PC-3 (cell line): Measurements from ENCODE around the gene DHX30. TPM values are rescaled to one million over a fixed set of nuclear protein-coding genes. Genes with fewer than 3 reads are reported as not detected.
A peak's percentile ranks its signal among the peaks of the same experiment; 100 is the strongest.

Experiments used
- ATAC-seq: fragments of 200-7000 bp; cut with Tn5 transposase; 2 replicates; pipeline ENCODE4 v1.9.1; 2020; ENCODE audit warnings: mild to moderate bottlenecking, moderate library complexity
- BruUV-seq: library from RNA; stranded (reverse); fragments of 400-500 nt; replicated peaks from 2 replicates; lab custom pipeline; 2021; lab: Mats Ljungman, UMichigan
- CTCF ChIA-PET: fragments of 300-600 bp; sonication (Branson Sonifier 250); formaldehyde crosslinking; loops from one replicate; lab custom pipeline; 2022; ENCODE audit warnings: antibody characterized with exemption; lab: Charles Lee
- POLR2A ChIA-PET: fragments of 300-600 bp; sonication (Branson Sonifier 250); formaldehyde crosslinking; loops from one replicate; lab custom pipeline; 2022; ENCODE audit warnings: antibody characterized with exemption; ENCODE audit not compliant: unreplicated experiment; lab: Charles Lee
- DNase-seq: peaks from one replicate; pipeline ENCODE4 v3.0.0-alpha.2; 2015
- H2AFZ ChIP-seq: fragments of 300-600 bp; sonication (generic); 2 replicates; pipeline ENCODE4 v1.6.0; 2016; ENCODE audit warnings: antibody characterized with exemption, low read length
- H3F3A ChIP-seq: fragments of 300-600 bp; sonication (generic); one replicate; pipeline ENCODE4 v1.6.0; 2017; ENCODE audit warnings: antibody characterized with exemption, low read length, control low read depth, mild to moderate bottlenecking; ENCODE audit not compliant: unreplicated experiment
- H3K27ac ChIP-seq: fragments of 300-600 bp; sonication (generic); 2 replicates; pipeline ENCODE4 v1.5.1; 2016; ENCODE audit warnings: mild to moderate bottlenecking, low read length
- H3K27me3 ChIP-seq: fragments of 300-600 bp; sonication (generic); 2 replicates; pipeline ENCODE4 v1.6.1; 2016; ENCODE audit warnings: low read length, mixed read lengths
- H3K36me3 ChIP-seq: fragments of 300-600 bp; sonication (generic); 2 replicates; pipeline ENCODE4 v1.6.1; 2016; ENCODE audit warnings: low read depth, mixed run types, low read length, mixed read lengths
- H3K4me1 ChIP-seq: fragments of 300-600 bp; sonication (generic); 2 replicates; pipeline ENCODE4 v1.5.1; 2016; ENCODE audit warnings: low read length; ENCODE audit not compliant: insufficient read depth
- H3K4me2 ChIP-seq: fragments of 300-600 bp; sonication (generic); 2 replicates; pipeline ENCODE4 v1.6.0; 2016; ENCODE audit warnings: low read length
- H3K4me3 ChIP-seq: fragments of 300-600 bp; sonication (generic); 2 replicates; pipeline ENCODE4 v1.5.1; 2016; ENCODE audit warnings: mild to moderate bottlenecking, low read length, mixed read lengths
- H3K79me2 ChIP-seq: fragments of 300-600 bp; sonication (generic); 2 replicates; pipeline ENCODE4 v1.6.1; 2017; ENCODE audit warnings: low read length, mixed read lengths
- H3K9ac ChIP-seq: fragments of 300-600 bp; sonication (generic); 2 replicates; pipeline ENCODE4 v1.6.0; 2016; ENCODE audit warnings: mild to moderate bottlenecking, low read length
- H3K9me2 ChIP-seq: fragments of 300-600 bp; sonication (generic); replicated peaks from 2 replicates; pipeline ENCODE4 v1.6.1; 2016; ENCODE audit warnings: mixed run types, low read length, mixed read lengths
- H3K9me3 ChIP-seq: fragments of 300-600 bp; sonication (generic); 2 replicates; pipeline ENCODE4 v1.6.1; 2016; ENCODE audit warnings: low read length, mixed read lengths
- H4K20me1 ChIP-seq: fragments of 300-600 bp; sonication (generic); 2 replicates; pipeline ENCODE4 v1.6.1; 2016; ENCODE audit warnings: low read length, mixed read lengths
- EZH2 ChIP-seq: fragments of 300-600 bp; sonication (generic); IDR thresholded peaks from one replicate; pipeline ENCODE4 v1.6.1; 2017; ENCODE audit warnings: antibody characterized with exemption, mild to moderate bottlenecking, low read length; ENCODE audit not compliant: unreplicated experiment
- EZH2phosphoT487 ChIP-seq: fragments of 300-600 bp; sonication (generic); IDR thresholded peaks from 2 replicates; pipeline ENCODE4 v1.6.1; 2018; ENCODE audit warnings: mild to moderate bottlenecking, antibody characterized with exemption, low read length, borderline replicate concordance
- intact Hi-C: fragments of 100-400 bp; cut with micrococcal nuclease; formaldehyde crosslinking; loops from 2 replicates; pipeline ENCODE4 v1.9.0; 2023
- total RNA-seq: library from RNA; depleted of rRNA; stranded (reverse); fragments of >200 nt; gene quantifications from 2 replicates; pipeline ENCODE4 v1.2.3, GENCODE V29; 2014
- TF ChIP-seq, protein P1 (sequence below): fragments of 300-600 bp; sonication (generic); conservative IDR thresholded peaks from 2 replicates; pipeline ENCODE4 v1.5.1; 2017; ENCODE audit warnings: antibody characterized with exemption, low read depth, mild to moderate bottlenecking, low read length

Gene DHX30
- total RNA-seq, 1 experiment from 2014 or later: 152 TPM

DNA sequence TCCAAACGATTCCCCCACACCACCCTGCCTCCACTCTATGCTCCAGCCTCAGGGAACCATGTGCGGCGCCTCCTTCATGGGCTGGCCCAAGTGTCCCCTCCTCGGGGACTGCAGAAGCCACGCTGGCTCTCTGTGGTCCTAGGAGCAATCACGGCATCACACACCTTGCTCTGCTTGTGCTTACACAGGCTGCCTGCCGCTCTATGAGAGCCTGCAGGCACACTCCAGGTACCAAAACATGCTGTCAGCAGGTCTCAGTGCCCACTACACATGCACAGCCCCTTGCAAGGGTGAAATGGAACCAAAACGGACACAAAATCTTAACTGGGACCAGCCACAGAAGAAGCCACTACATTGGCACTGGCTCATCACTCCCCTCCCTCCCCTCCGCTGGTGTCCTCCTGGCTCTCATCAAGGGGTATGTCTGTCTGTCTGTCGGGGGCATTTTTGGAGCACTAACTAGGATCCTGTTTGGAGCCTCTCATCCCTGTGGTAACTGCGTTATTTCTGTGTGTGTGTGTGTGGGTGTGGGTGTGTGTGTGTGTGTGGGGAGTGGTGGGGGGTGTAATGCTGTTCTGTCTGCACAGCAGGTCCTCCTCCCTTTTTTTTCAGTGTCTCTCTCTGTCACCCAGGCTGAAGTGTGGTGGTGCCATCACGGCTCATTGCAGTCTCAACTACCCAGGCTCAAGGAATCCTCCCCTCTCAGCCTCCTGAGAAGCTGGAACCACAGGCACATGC is 60.6 kb downstream of the DHX30 start:
- peaks cover 29% of the 10 kb centered on the region for H3K36me3 ChIP-seq
- ChIA-PET CTCF (no interaction called here), POLR2A (no interaction called here)
- H3F3A ChIP-seq: no peaks in the 10 kb centered on the region
- H3K9ac ChIP-seq: no peak overlapping the region
- intact Hi-C loops: no loop called here
- ATAC-seq: no peak
- DNase-seq: no peak
- H3K79me2 ChIP-seq: no peaks in the 10 kb centered on the region
- H3K27me3 ChIP-seq: no peaks in the 10 kb centered on the region
- no peak overlapping the region for H2AFZ ChIP-seq
- no peak overlapping the region for H3K4me3 ChIP-seq
- H3K4me1 ChIP-seq: no peaks in the 10 kb centered on the region
- no peaks in the 10 kb centered on the region for H3K9me2 ChIP-seq
- H4K20me1 ChIP-seq: no peaks in the 10 kb centered on the region
- TF ChIP-seq, protein P1, sequence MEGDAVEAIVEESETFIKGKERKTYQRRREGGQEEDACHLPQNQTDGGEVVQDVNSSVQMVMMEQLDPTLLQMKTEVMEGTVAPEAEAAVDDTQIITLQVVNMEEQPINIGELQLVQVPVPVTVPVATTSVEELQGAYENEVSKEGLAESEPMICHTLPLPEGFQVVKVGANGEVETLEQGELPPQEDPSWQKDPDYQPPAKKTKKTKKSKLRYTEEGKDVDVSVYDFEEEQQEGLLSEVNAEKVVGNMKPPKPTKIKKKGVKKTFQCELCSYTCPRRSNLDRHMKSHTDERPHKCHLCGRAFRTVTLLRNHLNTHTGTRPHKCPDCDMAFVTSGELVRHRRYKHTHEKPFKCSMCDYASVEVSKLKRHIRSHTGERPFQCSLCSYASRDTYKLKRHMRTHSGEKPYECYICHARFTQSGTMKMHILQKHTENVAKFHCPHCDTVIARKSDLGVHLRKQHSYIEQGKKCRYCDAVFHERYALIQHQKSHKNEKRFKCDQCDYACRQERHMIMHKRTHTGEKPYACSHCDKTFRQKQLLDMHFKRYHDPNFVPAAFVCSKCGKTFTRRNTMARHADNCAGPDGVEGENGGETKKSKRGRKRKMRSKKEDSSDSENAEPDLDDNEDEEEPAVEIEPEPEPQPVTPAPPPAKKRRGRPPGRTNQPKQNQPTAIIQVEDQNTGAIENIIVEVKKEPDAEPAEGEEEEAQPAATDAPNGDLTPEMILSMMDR: no peak
- TF ChIP-seq EZH2 (no peak), EZH2phosphoT487 (no peak)
- no peak overlapping the region for H3K4me2 ChIP-seq
- BruUV-seq: no TSS peak
- H3K27ac ChIP-seq: no peak overlapping the region
- no peaks in the 10 kb centered on the region for H3K9me3 ChIP-seq

- Histone ChIP-seq H3K27ac (no peak overlapping the region), H2AFZ (no peak overlapping the region), H3K9ac (no peak overlapping the region), H3K9me2 (no peaks in the 10 kb centered on the region), H3K79me2 (no peaks in the 10 kb centered on the region), H3K9me3 (no peaks in the 10 kb centered on the region), H3K4me3 (no peak overlapping the region), H3K36me3 (peaks cover 38% of the 10 kb centered on the region), H3F3A (no peaks in the 10 kb centered on the region), H3K4me2 (no peak overlapping the region), H3K4me1 (no peaks in the 10 kb centered on the region), H3K27me3 (no peaks in the 10 kb centered on the region), H4K20me1 (no peaks in the 10 kb centered on the region)
- no TSS peak for BruUV-seq
- ChIA-PET POLR2A (no interaction called here), CTCF (interaction anchor here (0.8 kb wide), 1 partner anchor 287 kb away, joined by 3 read pairs; no protein-coding TSS in a partner anchor)
- ATAC-seq (peak; percentile 56), DNase-seq (no peak)
- TF ChIP-seq EZH2: no peak
- TF ChIP-seq EZH2phosphoT487: no peak
- TF ChIP-seq, protein P1: no peak
- intact Hi-C loops: loop anchor here (5.0 kb wide), 1 partner anchor 287 kb away; no protein-coding TSS in a partner anchor
These were observed 62.3 kb downstream of the DHX30 start for GRCh38 chr3:47865192-47865591.

DNA sequence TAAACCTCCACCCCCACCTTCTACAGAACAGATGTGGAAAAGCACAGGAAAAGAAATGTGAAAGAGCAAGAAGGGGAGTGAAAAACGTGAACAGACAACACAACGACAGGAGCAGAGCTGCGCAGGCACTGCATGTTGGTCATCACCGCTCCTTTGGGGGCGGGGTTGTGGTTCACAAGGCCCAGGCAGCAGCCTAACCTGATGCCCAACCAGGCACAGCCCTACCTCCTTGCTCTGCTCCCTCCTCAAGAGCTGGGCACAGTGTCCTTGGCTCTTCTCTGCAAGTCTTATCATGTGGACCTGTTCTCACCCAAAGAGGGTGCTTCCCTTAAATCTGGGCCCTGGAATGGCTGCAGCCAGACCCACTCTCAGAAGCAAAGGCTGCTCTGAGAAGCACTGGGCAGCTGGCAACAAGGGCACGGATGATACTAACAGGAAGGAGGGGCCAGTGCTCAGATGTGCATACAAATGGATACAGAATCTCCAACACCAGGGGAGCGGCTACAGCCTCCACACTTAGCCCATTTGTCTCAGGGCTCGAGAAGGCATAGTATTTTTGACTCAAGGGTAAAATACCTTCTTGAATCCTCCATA is 64.6 kb downstream of the DHX30 start:
- no peaks in the 10 kb centered on the region for H3K79me2 ChIP-seq
- H4K20me1 ChIP-seq: no peaks in the 10 kb centered on the region
- ATAC-seq: no peak
- no peak overlapping the region for H3K27ac ChIP-seq
- H3K9ac ChIP-seq: no peak overlapping the region
- H3F3A ChIP-seq: no peaks in the 10 kb centered on the region
- no peaks in the 10 kb centered on the region for H3K4me1 ChIP-seq
- no peak for TF ChIP-seq EZH2phosphoT487
- no peak for TF ChIP-seq EZH2
- TF ChIP-seq, protein P1: no peak
- no peaks in the 10 kb centered on the region for H3K27me3 ChIP-seq
- no TSS peak for BruUV-seq
- no peaks in the 10 kb centered on the region for H3K9me2 ChIP-seq
- intact Hi-C loops: loop anchor here (5.0 kb wide), 1 partner anchor 285 kb away; no protein-coding TSS in a partner anchor
- no peak overlapping the region for H3K4me3 ChIP-seq
- no peak overlapping the region for H2AFZ ChIP-seq
- H3K4me2 ChIP-seq: no peak overlapping the region
- no peak for DNase-seq
- CTCF ChIA-PET: no interaction called here
- H3K36me3 ChIP-seq: peaks cover 56% of the 10 kb centered on the region
- POLR2A ChIA-PET: no interaction called here
- no peaks in the 10 kb centered on the region for H3K9me3 ChIP-seq
